Measurements from ENCODE around the gene BRD4.

DNA sequence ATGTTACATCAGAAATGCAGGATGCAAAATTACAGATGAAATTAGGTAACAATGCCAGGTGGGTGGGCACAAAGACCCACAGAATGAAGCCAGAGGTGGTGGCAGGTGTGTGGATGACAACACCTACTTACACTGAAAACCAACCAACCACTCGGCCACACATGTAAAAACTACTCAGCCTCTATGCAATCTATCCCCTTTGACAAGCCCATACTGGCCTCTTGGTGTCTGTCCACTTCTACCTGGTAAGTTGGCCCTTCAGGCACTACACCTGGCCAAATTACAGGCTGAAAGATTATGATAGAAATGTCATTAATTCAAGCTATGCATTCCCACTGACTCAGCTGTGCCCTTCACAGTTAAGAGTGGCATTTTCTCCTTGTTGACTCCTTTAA lies 50.0 kb downstream of the BRD4 start:
- no peak for TF ChIP-seq POLR2A (IDR thresholded peaks at IDR 0.05)
- TF ChIP-seq, protein P1, sequence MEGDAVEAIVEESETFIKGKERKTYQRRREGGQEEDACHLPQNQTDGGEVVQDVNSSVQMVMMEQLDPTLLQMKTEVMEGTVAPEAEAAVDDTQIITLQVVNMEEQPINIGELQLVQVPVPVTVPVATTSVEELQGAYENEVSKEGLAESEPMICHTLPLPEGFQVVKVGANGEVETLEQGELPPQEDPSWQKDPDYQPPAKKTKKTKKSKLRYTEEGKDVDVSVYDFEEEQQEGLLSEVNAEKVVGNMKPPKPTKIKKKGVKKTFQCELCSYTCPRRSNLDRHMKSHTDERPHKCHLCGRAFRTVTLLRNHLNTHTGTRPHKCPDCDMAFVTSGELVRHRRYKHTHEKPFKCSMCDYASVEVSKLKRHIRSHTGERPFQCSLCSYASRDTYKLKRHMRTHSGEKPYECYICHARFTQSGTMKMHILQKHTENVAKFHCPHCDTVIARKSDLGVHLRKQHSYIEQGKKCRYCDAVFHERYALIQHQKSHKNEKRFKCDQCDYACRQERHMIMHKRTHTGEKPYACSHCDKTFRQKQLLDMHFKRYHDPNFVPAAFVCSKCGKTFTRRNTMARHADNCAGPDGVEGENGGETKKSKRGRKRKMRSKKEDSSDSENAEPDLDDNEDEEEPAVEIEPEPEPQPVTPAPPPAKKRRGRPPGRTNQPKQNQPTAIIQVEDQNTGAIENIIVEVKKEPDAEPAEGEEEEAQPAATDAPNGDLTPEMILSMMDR (IDR thresholded peaks at IDR 0.05): no peak
- no peak for TF ChIP-seq POLR2AphosphoS5 (IDR thresholded peaks at IDR 0.05; ENCODE audit: insufficient read depth in 1 of 2, low read depth in 1 of 2)

All from vagina (tissue), 2 donors.